ENCODE measurements around the gene DFFA. TPM values are rescaled to one million over a fixed set of nuclear protein-coding genes. Genes with fewer than 3 reads are reported as not detected.
"Not testable (repeated sequence)": the region's sequence is repeated elsewhere in the genome, so short reads cannot be mapped to it uniquely, and the experiment has no call there.

The DFFA gene
- total RNA-seq, 2 donors from 2014 or later: 34.4 to 41.0 TPM

DNA sequence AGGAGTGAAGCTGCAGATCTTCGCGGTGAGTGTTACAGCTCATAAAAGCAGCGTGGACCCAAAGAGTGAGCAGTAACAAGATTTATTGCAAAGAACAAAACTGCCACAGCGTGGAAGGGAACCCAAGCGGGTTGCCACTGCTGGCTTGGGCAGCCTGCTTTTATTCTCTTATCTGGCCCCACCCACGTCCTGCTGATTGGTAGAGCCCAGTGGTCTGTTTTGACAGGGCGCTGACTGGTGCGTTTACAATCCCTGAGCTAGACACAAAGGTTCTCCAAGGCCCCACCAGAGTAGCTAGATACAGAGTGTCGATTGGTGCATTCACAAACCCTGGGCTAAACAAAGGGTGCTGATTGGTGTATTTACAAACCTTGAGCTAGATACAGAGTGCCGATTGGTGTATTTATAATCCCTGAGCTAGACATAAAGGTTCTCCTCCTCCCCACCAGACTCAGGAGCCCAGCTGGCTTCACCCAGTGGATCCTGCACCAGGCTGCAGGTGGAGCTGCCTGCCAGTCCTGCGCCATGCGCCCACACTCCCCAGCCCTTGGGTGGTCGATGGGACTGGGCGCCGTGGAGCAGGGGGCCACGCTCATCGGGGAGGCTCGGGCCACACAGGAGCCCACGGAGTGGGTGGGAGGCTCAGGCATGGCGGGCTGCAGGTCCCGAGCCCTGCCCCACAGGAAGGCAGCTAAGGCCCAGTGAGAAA, 46.3 kb downstream of the DFFA start:
- DNase-seq (ENCODE audit: low spot score in 2 of 2); H3K27ac Mint-ChIP-seq; H3K36me3 Mint-ChIP-seq; H3K9me3 Mint-ChIP-seq; ATAC-seq: not testable (repeated sequence)

DNA sequence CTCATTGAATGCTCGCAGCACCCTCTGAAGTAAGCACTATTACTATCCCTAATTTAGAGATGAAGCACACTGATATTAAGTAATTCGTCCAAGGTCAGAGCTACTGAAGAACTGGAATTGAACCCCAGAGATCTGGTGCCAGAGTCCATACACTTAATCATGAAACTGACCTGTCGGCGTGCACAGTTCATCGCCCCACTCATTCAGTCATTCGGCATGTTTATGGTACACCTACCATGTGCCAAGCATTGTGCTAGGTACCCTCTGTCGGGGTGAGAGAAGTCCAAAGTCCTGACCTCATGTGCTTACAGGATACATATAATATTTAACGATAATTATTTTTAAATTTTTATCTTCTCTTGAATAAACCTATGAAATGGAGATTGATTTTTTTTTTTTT, 47.7 kb downstream of the DFFA start:
- ATAC-seq (no peak), DNase-seq (ENCODE audit: low spot score in 2 of 2) (no peak)
- Mint-ChIP-seq H3K27ac (no peak overlapping the region), H3K36me3 (peaks cover 3 to 4% of the 10 kb centered on the region in 2 donors), H3K9me3 (no peaks in the 10 kb centered on the region)

DNA sequence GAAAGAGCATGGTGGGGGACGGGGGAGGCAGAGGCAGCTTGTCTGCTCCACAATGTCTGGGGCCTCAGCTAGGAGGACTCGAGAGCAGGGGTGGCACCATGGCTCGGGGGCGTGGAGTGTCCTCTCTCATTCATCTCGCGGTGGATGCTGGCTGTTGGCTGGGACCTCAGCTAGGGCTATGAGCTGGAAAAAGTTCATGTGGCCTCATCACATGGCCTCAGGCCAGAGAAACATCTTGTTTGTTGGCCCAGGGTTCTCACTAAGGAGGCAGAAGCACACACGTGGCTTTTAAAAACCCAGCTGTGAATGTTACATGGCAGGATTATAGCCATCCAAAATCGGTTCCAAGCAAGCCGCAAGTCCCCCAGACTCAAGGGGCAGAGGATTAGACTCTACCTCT, 48.3 kb downstream of the DFFA start:
- Mint-ChIP-seq H3K36me3 (peaks cover 8% of the 10 kb centered on the region in 2 donors), H3K27ac (peak overlapping the region; percentile 52 to 67), H3K9me3 (no peaks in the 10 kb centered on the region)
- ATAC-seq (no peak), DNase-seq (ENCODE audit: low spot score in 2 of 2) (no peak)

DNA sequence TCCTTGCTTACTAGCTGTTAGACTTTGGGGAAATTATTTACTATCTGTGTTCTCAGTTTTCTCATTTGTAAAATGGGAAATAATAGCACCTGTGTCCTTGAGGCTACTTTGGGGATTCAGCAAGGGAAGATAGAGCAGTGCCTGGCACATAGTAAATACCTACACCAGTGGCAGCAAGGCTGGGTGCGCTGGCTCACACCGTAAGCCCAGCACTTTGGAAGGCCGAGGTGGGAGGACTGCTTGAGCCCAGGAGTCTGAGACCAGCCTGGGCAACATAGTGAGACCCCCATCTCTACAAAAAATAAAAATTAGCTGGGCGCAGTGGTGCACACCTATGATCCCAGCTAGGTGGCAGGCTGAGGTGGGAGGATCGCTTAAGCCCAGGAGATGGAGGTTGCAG, 50.7 kb downstream of the DFFA start:
- Mint-ChIP-seq H3K27ac (peak overlapping the region in 1 of 2 donors; percentile 54), H3K9me3 (no peaks in the 10 kb centered on the region), H3K36me3 (peaks cover 8% of the 10 kb centered on the region in 2 donors)
- ATAC-seq (no peak), DNase-seq (ENCODE audit: low spot score in 2 of 2) (no peak)

DNA sequence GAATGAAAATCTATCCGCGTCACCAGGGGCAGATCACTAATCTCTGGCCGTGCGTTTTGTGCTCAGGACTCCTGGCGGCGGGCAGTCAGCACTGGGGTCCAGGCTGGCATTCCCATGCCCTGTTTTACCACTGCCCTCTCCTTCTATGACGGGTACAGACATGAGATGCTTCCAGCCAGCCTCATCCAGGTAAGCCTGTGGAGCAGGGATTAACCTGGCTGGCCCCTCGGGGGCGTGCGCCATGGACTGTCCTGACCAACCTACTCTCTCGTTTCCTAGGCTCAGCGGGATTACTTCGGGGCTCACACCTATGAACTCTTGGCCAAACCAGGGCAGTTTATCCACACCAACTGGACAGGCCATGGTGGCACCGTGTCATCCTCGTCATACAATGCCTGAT, 53.0 kb downstream of the DFFA start:
- DNase-seq (ENCODE audit: low spot score in 2 of 2) (no peak), ATAC-seq (no peak)
- Mint-ChIP-seq H3K36me3 (peaks cover 8% of the 10 kb centered on the region in 2 donors), H3K27ac (no peak overlapping the region), H3K9me3 (no peaks in the 10 kb centered on the region)

DNA sequence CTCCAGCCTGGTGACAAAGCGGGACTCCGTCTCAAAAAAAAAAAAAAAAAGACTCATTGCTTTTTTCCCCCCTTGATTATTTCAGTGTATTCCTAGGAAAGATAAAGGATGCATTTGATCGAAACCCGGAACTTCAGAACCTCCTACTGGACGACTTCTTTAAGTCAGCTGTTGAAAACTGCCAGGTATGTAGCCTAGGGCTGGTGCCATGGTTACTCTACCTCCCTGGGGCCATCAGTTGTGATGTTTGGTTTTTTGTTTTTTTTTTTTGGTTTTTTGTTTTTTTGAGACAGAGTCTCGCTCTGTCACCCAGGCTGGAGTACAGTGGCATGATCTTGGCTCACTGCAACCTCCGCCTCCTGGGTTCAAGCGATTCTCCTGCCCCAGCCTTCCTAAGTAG, 53.6 kb downstream of the DFFA start:
- not testable (repeated sequence) for DNase-seq (ENCODE audit: low spot score in 2 of 2); H3K9me3 Mint-ChIP-seq; H3K27ac Mint-ChIP-seq; ATAC-seq; H3K36me3 Mint-ChIP-seq

DNA sequence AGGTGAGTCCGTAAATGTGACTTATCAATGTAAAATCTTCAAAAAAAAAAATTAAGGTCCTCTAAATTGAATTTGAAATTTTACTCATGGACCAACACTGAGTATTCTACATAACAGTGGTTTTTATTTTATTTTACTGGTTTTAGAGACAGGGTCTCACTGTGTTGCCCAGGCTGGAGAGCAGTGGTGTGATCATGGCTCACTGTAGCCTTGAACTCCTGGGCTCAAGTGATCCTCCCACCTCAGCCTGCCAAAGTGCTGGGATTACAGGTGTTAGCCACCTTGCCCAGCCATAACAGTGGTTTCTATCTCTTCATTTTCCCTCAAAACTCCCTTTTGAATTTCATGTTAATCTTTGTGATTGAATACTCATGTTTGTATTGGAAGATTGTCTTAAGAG, 56.4 kb downstream of the DFFA start:
- not testable (repeated sequence) for ATAC-seq; H3K9me3 Mint-ChIP-seq; DNase-seq (ENCODE audit: low spot score in 2 of 2)
- peak overlapping the region in 1 of 2 donors; percentile 75 for H3K27ac Mint-ChIP-seq
- peaks cover 16 to 19% of the 10 kb centered on the region in 2 donors for H3K36me3 Mint-ChIP-seq

DNA sequence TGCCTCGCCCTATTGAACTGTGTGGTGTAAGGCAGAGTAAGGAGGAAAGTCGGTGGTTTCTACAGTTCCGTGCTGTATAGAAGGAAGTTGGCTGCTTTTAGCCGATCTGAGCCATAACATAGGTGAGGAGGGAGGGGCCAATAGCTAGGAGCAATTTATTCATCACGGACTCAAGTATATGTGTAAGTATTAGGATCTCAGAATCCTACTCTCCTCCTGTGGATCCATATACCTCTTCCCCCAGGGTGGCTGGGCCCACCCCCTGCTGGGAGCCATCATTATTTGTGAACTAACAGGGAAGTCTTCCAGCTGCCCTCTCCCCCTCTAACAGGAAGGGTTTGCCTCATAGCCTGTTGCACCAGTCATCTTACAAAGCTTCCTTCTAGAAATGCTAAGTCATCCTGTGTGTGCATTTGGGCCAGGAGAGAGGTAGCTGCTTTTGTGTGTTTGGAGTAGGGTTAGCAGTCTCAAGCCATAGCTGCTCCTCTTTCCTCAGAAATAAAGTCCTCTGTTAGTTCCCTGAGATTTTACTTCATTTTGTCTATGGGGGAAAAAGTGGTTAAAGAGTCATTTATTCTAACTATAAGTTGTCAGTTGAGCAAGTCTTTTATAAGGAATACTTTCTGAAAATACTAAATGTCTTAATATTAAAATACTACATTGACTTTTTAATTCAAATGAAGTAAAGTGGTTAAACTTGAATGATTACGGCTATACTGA, 57.0 kb downstream of the DFFA start:
- Mint-ChIP-seq H3K36me3 (peaks cover 16 to 19% of the 10 kb centered on the region in 2 donors), H3K9me3 (no peaks in the 10 kb centered on the region)
- ATAC-seq: peak; percentile 53 to 67

DNA sequence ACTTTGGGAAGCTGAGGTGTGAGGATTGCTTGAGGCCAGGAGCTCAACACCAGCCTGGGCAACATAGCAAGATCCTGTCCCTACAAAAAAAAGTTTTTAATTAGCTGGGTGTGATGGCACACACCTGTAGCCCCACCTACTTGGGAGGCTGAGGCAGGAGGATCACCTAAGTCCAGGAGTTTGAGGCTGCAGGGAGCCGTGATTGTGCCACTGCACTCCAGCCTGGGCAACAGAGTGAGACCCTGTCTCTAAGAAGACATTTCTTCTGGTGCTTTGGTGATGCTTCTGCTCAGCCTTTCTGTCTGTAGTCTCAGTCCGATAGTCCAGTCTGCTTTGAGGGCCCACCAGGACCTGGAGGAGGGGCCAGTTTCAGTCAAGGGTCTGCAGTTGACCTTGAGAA, 65.1 kb downstream of the DFFA start:
- ATAC-seq (no peak), DNase-seq (ENCODE audit: low spot score in 2 of 2) (no peak)
- Mint-ChIP-seq H3K36me3 (peaks cover 15 to 20% of the 10 kb centered on the region in 2 donors), H3K27ac (no peak overlapping the region), H3K9me3 (no peaks in the 10 kb centered on the region)

More for the DNA sequence above, 57.0 kb downstream of the DFFA start:
- H3K27ac Mint-ChIP-seq: peak overlapping the region; percentile 70 to 78
- no peak for DNase-seq (ENCODE audit: low spot score in 2 of 2)

Other genes starting within 250 kb of the DFFA start
- 10 to 100 TPM; 59.2 to 95.6 TPM for gene PGD, start 73.5 kb downstream of the DFFA start, total RNA-seq
- gene CENPS, start 42.1 kb downstream of the DFFA start, total RNA-seq: 10 to 100 TPM in 1 of 2 donors, 1 to 10 TPM in 1; 8.6 to 16.7 TPM
- under 1 TPM in 1 of 2 donors, not detected in 1; 0.32 TPM for gene CORT, start 22.5 kb downstream of the DFFA start, total RNA-seq
- gene PEX14, start 2.4 kb upstream of the DFFA start, total RNA-seq: 10 to 100 TPM; 22.3 to 22.7 TPM